SK-N-SH treated with all-trans-retinoic acid at 6 μM for 48 hours (cell line): Measurements from ENCODE around the gene FAM110D.

Experiments
- ATAC-seq: fragments of 200-7000 bp; cut with Tn5 transposase; 3 replicates; pipeline ENCODE4 v1.9.1; 2020; ENCODE audit warnings: mild to moderate bottlenecking, moderate library complexity
- ARNTL ChIP-seq: fragments of 450-650 bp; formaldehyde crosslinking; IDR thresholded peaks from 2 replicates; pipeline ENCODE4 v1.5.0; 2020; ENCODE audit warnings: low read depth, mild to moderate bottlenecking, moderate library complexity, borderline replicate concordance
- ESRRG ChIP-seq: fragments of 250-450 bp; sonication (Bioruptor Pico); IDR thresholded peaks from 2 replicates; pipeline ENCODE4 v1.6.1; 2021; ENCODE audit warnings: mild to moderate bottlenecking
- GLIS3 ChIP-seq: fragments of 250-450 bp; sonication (Bioruptor Pico); IDR thresholded peaks from 2 replicates; pipeline ENCODE4 v1.5.0; 2020; ENCODE audit warnings: mild to moderate bottlenecking, moderate library complexity
- ISL1 ChIP-seq: fragments of 250-450 bp; sonication (Bioruptor Pico); IDR thresholded peaks from 2 replicates; pipeline ENCODE4 v2.1.2; 2022; ENCODE audit warnings: mild to moderate bottlenecking, moderate library complexity
- OSR1 ChIP-seq: fragments of 250-450 bp; sonication (Bioruptor Pico); IDR thresholded peaks from 2 replicates; pipeline ENCODE4 v1.8.0; 2022; ENCODE audit warnings: moderate library complexity, mild to moderate bottlenecking, inconsistent platforms
- POU6F1 ChIP-seq: fragments of 250-450 bp; sonication (Bioruptor Pico); IDR thresholded peaks from 2 replicates; pipeline ENCODE4 v1.8.0; 2021; ENCODE audit warnings: low read depth, mild to moderate bottlenecking, moderate library complexity, borderline replicate concordance
- PPARA ChIP-seq: fragments of 250-450 bp; sonication (Bioruptor Pico); IDR thresholded peaks from 2 replicates; pipeline ENCODE4 v1.5.0; 2020; ENCODE audit warnings: mild to moderate bottlenecking, borderline replicate concordance
- RARB ChIP-seq: fragments of 250-450 bp; sonication (Bioruptor Pico); IDR thresholded peaks from 2 replicates; pipeline ENCODE4 v1.8.0; 2021; ENCODE audit warnings: mild to moderate bottlenecking, moderate library complexity
- SNAI2 ChIP-seq: fragments of 250-450 bp; sonication (Bioruptor Pico); IDR thresholded peaks from 2 replicates; pipeline ENCODE4 v1.5.0; 2020; ENCODE audit warnings: mild to moderate bottlenecking, moderate library complexity
- TCF4 ChIP-seq: fragments of 250-450 bp; sonication (Bioruptor Pico); IDR thresholded peaks from 2 replicates; pipeline ENCODE4 v1.8.0; 2021; ENCODE audit warnings: mild to moderate bottlenecking, moderate library complexity, borderline replicate concordance
- ZC3H10 ChIP-seq: fragments of 250-450 bp; sonication (Bioruptor Pico); IDR thresholded peaks from 2 replicates; pipeline ENCODE4 v1.5.1; 2021; ENCODE audit warnings: mild to moderate bottlenecking, moderate library complexity
- ZFP3 ChIP-seq: fragments of 250-450 bp; sonication (Bioruptor Pico); IDR thresholded peaks from 2 replicates; pipeline ENCODE4 v1.5.0; 2020; ENCODE audit warnings: mild to moderate bottlenecking, moderate library complexity
- ZFP30 ChIP-seq: fragments of 450-650 bp; formaldehyde crosslinking; IDR thresholded peaks from 2 replicates; pipeline ENCODE4 v1.5.0; 2022; ENCODE audit warnings: mild to moderate bottlenecking, moderate library complexity
- ZNF565 ChIP-seq: fragments of 450-650 bp; formaldehyde crosslinking; conservative IDR thresholded peaks from 2 replicates; pipeline ENCODE4 v1.5.0; 2020; ENCODE audit warnings: low read depth, mild to moderate bottlenecking, moderate library complexity
- ZNF70 ChIP-seq: fragments of 450-650 bp; formaldehyde crosslinking; IDR thresholded peaks from 2 replicates; pipeline ENCODE4 v1.5.0; 2020; ENCODE audit warnings: mild to moderate bottlenecking, moderate library complexity
- ZNF8 ChIP-seq: fragments of 450-650 bp; formaldehyde crosslinking; IDR thresholded peaks from 2 replicates; pipeline ENCODE4 v1.5.0; 2020; ENCODE audit warnings: mild to moderate bottlenecking, moderate library complexity
- TF ChIP-seq, protein P1 (sequence below): fragments of 250-450 bp; sonication (Bioruptor Pico); IDR thresholded peaks from 2 replicates; pipeline ENCODE4 v1.8.0; 2020; ENCODE audit warnings: mild to moderate bottlenecking, moderate library complexity, borderline replicate concordance
- TF ChIP-seq, protein P2 (sequence below): fragments of 250-450 bp; sonication (Bioruptor Pico); IDR thresholded peaks from 2 replicates; pipeline ENCODE4 v1.5.1; 2020; ENCODE audit warnings: low read depth, mild to moderate bottlenecking, moderate library complexity
- TF ChIP-seq, protein P3 (sequence below): fragments of 250-450 bp; sonication (Bioruptor Pico); IDR thresholded peaks from 2 replicates; pipeline ENCODE4 v1.5.0; 2020; ENCODE audit warnings: mild to moderate bottlenecking, moderate library complexity

FAM110D gene

GRCh38 chr1:26182383-26182696, 23.5 kb downstream of the FAM110D start (continued):
- no peak for TF ChIP-seq POU6F1 (CRISPR knock-in tag)
- no peak for TF ChIP-seq ARNTL (CRISPR knock-in tag)
- TF ChIP-seq ZNF8, result no peak
- TF ChIP-seq, all 23 proteins: peak for 0

- ATAC-seq, result no peak
- TF ChIP-seq PPARA (CRISPR knock-in tag) (no peak), ARNTL (CRISPR knock-in tag) (no peak), POU6F1 (CRISPR knock-in tag) (no peak), TCF4 (no peak)
Measured at GRCh38 chr1:26184086-26184485, 25.2 kb downstream of the FAM110D start.

- no peak for ATAC-seq
Measured at GRCh38 chr1:26184883-26185282, 26.0 kb downstream of the FAM110D start.

DNA sequence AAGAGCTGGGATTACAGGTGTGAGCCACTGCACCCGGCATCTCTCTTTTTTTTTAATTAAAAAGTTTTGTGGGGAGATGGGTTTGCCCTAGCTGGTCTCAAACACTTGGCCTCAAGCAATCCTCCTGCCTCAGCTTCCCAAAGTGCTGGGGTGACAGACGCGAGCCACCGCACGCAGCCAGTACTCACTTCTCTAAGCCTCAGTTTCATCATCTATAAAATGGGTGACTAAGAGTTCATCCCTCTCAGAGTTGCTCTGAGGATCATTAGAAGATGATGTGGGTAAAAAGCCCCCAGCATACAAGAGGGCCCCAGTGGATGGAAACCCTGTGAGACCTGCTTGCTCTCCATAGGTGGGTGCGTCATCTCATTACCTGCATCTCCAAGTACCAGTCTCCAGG, 29.0 kb downstream of the FAM110D start:
- TF ChIP-seq ZFP3 (CRISPR knock-in tag) (no peak), ZNF565 (no peak), RARB (CRISPR knock-in tag) (no peak), TCF4 (no peak), ZFP30 (CRISPR knock-in tag) (no peak)
- ATAC-seq, result no peak

More at GRCh38 chr1:26184883-26185282, 26.0 kb downstream of the FAM110D start:
- TF ChIP-seq, protein P1, sequence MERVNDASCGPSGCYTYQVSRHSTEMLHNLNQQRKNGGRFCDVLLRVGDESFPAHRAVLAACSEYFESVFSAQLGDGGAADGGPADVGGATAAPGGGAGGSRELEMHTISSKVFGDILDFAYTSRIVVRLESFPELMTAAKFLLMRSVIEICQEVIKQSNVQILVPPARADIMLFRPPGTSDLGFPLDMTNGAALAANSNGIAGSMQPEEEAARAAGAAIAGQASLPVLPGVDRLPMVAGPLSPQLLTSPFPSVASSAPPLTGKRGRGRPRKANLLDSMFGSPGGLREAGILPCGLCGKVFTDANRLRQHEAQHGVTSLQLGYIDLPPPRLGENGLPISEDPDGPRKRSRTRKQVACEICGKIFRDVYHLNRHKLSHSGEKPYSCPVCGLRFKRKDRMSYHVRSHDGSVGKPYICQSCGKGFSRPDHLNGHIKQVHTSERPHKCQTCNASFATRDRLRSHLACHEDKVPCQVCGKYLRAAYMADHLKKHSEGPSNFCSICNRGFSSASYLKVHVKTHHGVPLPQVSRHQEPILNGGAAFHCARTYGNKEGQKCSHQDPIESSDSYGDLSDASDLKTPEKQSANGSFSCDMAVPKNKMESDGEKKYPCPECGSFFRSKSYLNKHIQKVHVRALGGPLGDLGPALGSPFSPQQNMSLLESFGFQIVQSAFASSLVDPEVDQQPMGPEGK (CRISPR knock-in tag), result no peak
- no peak for TF ChIP-seq ESRRG (CRISPR knock-in tag)
- TF ChIP-seq ISL1 (CRISPR knock-in tag), result no peak
- no peak for TF ChIP-seq ZFP3 (CRISPR knock-in tag)
- TF ChIP-seq ZC3H10, result no peak
- TF ChIP-seq TCF4, result no peak
- TF ChIP-seq, protein P2, sequence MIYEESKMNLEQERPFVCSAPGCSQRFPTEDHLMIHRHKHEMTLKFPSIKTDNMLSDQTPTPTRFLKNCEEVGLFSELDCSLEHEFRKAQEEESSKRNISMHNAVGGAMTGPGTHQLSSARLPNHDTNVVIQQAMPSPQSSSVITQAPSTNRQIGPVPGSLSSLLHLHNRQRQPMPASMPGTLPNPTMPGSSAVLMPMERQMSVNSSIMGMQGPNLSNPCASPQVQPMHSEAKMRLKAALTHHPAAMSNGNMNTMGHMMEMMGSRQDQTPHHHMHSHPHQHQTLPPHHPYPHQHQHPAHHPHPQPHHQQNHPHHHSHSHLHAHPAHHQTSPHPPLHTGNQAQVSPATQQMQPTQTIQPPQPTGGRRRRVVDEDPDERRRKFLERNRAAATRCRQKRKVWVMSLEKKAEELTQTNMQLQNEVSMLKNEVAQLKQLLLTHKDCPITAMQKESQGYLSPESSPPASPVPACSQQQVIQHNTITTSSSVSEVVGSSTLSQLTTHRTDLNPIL, result no peak
- TF ChIP-seq ZNF8, result no peak
- TF ChIP-seq ZFP30 (CRISPR knock-in tag), result no peak
- no peak for TF ChIP-seq RARB (CRISPR knock-in tag)
- no peak for TF ChIP-seq SNAI2 (CRISPR knock-in tag)

DNA sequence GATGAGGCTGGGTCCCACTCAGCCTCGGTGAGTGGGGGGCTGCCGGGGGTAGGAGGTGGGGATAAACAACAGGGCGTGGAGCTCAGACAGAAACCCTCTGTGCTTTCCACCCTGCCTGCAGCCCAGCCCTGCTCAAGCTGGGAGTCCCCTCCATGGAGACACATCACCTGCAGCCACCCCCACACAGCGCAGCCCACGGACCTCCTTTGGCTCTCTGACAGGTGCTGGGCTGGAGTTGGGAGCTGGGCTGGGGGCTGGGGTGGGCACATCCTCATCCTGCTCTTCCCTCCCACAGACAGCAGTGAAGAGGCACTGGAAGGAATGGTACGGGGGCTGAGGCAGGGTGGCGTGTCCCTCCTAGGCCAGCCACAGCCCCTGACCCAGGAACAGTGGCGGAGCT, 29.6 kb downstream of the FAM110D start:
- ATAC-seq, result no peak
- TF ChIP-seq GLIS3 (no peak), ZNF70 (CRISPR knock-in tag) (no peak), RARB (CRISPR knock-in tag) (no peak), ZFP3 (CRISPR knock-in tag) (no peak), ESRRG (CRISPR knock-in tag) (no peak), ARNTL (CRISPR knock-in tag) (no peak), OSR1 (CRISPR knock-in tag) (no peak), ZNF8 (no peak), ZNF565 (no peak), ZC3H10 (no peak)
- TF ChIP-seq, protein P3, sequence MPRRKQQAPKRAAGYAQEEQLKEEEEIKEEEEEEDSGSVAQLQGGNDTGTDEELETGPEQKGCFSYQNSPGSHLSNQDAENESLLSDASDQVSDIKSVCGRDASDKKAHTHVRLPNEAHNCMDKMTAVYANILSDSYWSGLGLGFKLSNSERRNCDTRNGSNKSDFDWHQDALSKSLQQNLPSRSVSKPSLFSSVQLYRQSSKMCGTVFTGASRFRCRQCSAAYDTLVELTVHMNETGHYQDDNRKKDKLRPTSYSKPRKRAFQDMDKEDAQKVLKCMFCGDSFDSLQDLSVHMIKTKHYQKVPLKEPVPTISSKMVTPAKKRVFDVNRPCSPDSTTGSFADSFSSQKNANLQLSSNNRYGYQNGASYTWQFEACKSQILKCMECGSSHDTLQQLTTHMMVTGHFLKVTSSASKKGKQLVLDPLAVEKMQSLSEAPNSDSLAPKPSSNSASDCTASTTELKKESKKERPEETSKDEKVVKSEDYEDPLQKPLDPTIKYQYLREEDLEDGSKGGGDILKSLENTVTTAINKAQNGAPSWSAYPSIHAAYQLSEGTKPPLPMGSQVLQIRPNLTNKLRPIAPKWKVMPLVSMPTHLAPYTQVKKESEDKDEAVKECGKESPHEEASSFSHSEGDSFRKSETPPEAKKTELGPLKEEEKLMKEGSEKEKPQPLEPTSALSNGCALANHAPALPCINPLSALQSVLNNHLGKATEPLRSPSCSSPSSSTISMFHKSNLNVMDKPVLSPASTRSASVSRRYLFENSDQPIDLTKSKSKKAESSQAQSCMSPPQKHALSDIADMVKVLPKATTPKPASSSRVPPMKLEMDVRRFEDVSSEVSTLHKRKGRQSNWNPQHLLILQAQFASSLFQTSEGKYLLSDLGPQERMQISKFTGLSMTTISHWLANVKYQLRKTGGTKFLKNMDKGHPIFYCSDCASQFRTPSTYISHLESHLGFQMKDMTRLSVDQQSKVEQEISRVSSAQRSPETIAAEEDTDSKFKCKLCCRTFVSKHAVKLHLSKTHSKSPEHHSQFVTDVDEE (CRISPR knock-in tag), result no peak
